Common myeloid progenitor, CD34-positive (primary cell): Measurements from ENCODE around the gene MEGF11.

Experiments
- CTCF ChIA-PET: fragments of 350-600 bp; sonication (Branson Sonifier 250); formaldehyde crosslinking; loops from one replicate; lab custom pipeline; 2021; ENCODE audit warnings: antibody characterized with exemption; lab: Charles Lee
- POLR2A ChIA-PET: fragments of 350-600 bp; sonication (Branson Sonifier 250); formaldehyde crosslinking; loops from one replicate; lab custom pipeline; 2021; ENCODE audit warnings: antibody characterized with exemption; lab: Charles Lee
- DNase-seq, 3 donors: peaks; one replicate each; pipeline versions ENCODE4 v3.0.0 to v3.0.0-alpha.2; 2013
- H3K27ac ChIP-seq, 2 experiments: 1 replicate in 1 of 2; 2 replicates in 1 of 2; pipeline ENCODE4 v1.7.0; 2013; ENCODE audit warnings: inconsistent platforms in 2 of 2, low read length in 2 of 2, mild to moderate bottlenecking in 2 of 2, low read depth in 1 of 2, moderate library complexity in 1 of 2; ENCODE audit not compliant: severe bottlenecking in 2 of 2, insufficient read depth in 1 of 2, poor library complexity in 1 of 2
- H3K27me3 ChIP-seq, 5 experiments: replicated peaks in 2 of 5; 1 replicate in 3 of 5; 2 replicates in 2 of 5; pipeline versions ENCODE4 v1.6.1 to v1.7.0; 2013; ENCODE audit warnings: low read length in 4 of 5, mild to moderate bottlenecking in 2 of 5, moderate library complexity in 2 of 5, inconsistent platforms in 1 of 5; ENCODE audit not compliant: insufficient read depth in 5 of 5, control insufficient read depth in 4 of 5
- H3K36me3 ChIP-seq, 4 experiments: 1 replicate in 2 of 4; 2 replicates in 2 of 4; pipeline versions ENCODE4 v1.6.1 to v1.7.0; 2013; ENCODE audit warnings: low read length in 3 of 4, control low read depth in 1 of 4, mild to moderate bottlenecking in 1 of 4; ENCODE audit not compliant: control insufficient read depth in 4 of 4, insufficient read depth in 4 of 4
- H3K4me1 ChIP-seq, 4 experiments: 1 replicate in 3 of 4; 2 replicates in 1 of 4; pipeline versions ENCODE4 v1.6.1 to v1.7.1; 2013; ENCODE audit warnings: low read length in 3 of 4, mild to moderate bottlenecking in 3 of 4, control low read depth in 1 of 4, inconsistent platforms in 1 of 4, moderate library complexity in 1 of 4; ENCODE audit not compliant: control insufficient read depth in 4 of 4, insufficient read depth in 4 of 4; ENCODE audit errors: control extremely low read depth in 1 of 4
- H3K4me3 ChIP-seq, 7 experiments: 1 replicate in 4 of 7; 2 replicates in 3 of 7; pipeline versions ENCODE4 v1.5.1 to v1.7.0; 2013; ENCODE audit warnings: mild to moderate bottlenecking in 7 of 7, low read length in 6 of 7, moderate library complexity in 6 of 7, inconsistent platforms in 2 of 7, low read depth in 2 of 7, control low read depth in 1 of 7; ENCODE audit not compliant: insufficient read depth in 4 of 7, control insufficient read depth in 1 of 7; ENCODE audit errors: extremely low read depth in 1 of 7
- H3K9me3 ChIP-seq, 5 experiments: 1 replicate in 4 of 5; 2 replicates in 1 of 5; pipeline versions ENCODE4 v1.6.1 to v1.7.1; 2013; ENCODE audit warnings: low read length in 4 of 5, mild to moderate bottlenecking in 2 of 5, inconsistent platforms in 1 of 5, low read depth in 1 of 5, moderate library complexity in 1 of 5; ENCODE audit not compliant: control insufficient read depth in 4 of 5, insufficient read depth in 2 of 5; ENCODE audit errors: control extremely low read depth in 1 of 5
- WGBS: methylation state at CpG from one replicate; pipeline ENCODE4 v1.1.5; 2013; ENCODE audit not compliant: insufficient coverage; 5-methylcytosine and 5-hydroxymethylcytosine counted together

Gene MEGF11

GRCh38 chr15:66123799-66124198 is 129.8 kb downstream of the MEGF11 start:
- 100% methylated on average over 6 of the region's 8 CpGs for WGBS
- POLR2A ChIA-PET: no interaction called here

DNA sequence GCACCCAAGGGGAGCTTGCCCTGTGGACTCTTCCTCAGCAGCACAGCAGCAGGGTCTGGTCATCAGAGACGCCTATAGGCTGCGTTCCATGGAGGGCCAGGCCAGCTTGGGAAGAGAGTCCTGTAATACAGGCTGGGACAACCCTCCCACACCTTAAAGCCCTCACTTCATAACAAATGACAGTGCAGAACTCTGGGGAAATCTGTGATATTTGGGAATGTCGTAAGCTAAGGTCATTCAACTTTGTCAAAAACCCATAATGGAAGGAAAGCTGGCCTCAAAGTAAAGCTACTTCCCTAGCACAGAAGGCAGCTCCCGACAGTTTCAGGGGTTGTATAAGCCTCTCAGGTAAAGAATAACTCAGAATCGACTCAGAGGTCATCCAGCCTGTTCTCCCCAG is 133.1 kb downstream of the MEGF11 start:
- WGBS: 81% methylated on average over 3 of the region's 5 CpGs
- Histone ChIP-seq H3K27me3 (peaks cover 0 to 19% (median 0%) of the 10 kb centered on the region in 5 experiments), H3K27ac (no peak overlapping the region), H3K36me3 (no peaks in the 10 kb centered on the region), H3K9me3 (no peaks in the 10 kb centered on the region), H3K4me3 (no peak overlapping the region), H3K4me1 (no peaks in the 10 kb centered on the region)
- ChIA-PET CTCF (no interaction called here), POLR2A (no interaction called here)
- DNase-seq: no peak

More at GRCh38 chr15:66123799-66124198, 129.8 kb downstream of the MEGF11 start:
- no peak overlapping the region for H3K4me3 ChIP-seq
- peaks cover 0 to 2% (median 0%) of the 10 kb centered on the region in 4 experiments for H3K4me1 ChIP-seq
- H3K27ac ChIP-seq: no peak overlapping the region
- no peak for DNase-seq
- peaks cover 0 to 13% (median 4%) of the 10 kb centered on the region in 5 experiments for H3K27me3 ChIP-seq
- CTCF ChIA-PET: no interaction called here
- H3K36me3 ChIP-seq: no peaks in the 10 kb centered on the region
- no peaks in the 10 kb centered on the region for H3K9me3 ChIP-seq

DNA sequence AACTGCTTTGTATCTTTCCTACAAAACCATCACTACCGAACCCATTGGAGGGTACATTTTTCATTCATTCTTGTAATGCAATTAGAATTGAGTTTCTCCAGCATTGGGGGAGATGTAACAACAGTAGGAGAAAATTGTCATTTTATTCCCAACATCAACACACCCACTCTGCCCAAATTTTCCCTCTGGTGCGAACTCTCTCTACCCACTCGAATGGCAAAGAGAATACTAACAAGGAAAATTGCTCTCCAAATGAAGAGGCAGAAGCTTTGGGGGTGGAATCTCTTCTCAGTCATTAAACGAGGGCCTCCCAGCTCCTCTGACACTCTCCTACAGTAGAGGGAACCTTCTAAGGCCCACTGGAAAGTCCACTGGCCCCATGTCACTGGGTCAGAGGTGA is 135.7 kb downstream of the MEGF11 start:
- no peaks in the 10 kb centered on the region for H3K9me3 ChIP-seq
- H3K27me3 ChIP-seq: peaks cover 0 to 19% (median 13%) of the 10 kb centered on the region in 5 experiments
- CTCF ChIA-PET: no interaction called here
- no peak for DNase-seq
- H3K4me3 ChIP-seq: no peak overlapping the region
- no peaks in the 10 kb centered on the region for H3K4me1 ChIP-seq
- POLR2A ChIA-PET: no interaction called here
- H3K27ac ChIP-seq: no peak overlapping the region
- H3K36me3 ChIP-seq: no peaks in the 10 kb centered on the region
- WGBS: 83% methylated on average over 1 of the region's 4 CpGs

DNA sequence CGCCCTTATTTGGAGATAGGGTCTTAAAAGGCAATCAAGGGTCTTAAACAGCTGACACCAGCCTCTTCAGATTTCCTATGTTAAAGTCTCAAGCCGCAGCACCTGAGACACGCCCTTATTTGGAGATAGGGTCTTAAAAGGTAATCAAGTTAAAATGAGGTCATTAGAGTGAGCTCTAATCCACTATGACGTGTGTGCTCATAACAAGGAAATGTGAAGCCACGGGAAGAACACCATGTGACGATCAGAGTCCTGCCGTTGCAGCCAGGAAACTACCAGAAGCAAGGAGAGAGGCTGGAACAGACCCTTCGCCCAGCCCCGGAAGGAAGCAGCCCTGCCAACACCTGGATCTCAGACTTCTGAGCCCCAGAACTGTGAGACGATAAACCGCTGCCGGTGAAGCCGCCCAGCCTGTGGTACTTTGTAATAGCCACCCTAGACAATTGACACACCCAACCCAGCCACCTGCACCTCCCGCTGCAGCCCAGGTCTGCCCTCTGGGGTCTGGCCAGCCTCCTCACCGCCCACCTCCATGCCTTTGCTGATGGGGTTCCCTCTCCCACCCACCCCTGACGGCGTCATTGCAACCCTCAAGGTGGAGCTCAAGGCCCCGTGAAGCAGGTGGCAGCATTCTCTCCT is 137.9 kb downstream of the MEGF11 start:
- peak; percentile 2 to 46 (median 44) for DNase-seq
- WGBS: 47% methylated on average over 13 of the region's 18 CpGs
- Histone ChIP-seq H3K9me3 (peaks cover 0 to 1% (median 0%) of the 10 kb centered on the region in 5 experiments), H3K4me3 (no peak overlapping the region), H3K36me3 (no peaks in the 10 kb centered on the region), H3K27ac (no peak overlapping the region), H3K27me3 (peaks cover 0 to 23% (median 16%) of the 10 kb centered on the region in 5 experiments), H3K4me1 (no peaks in the 10 kb centered on the region)
- ChIA-PET POLR2A (no interaction called here), CTCF (no interaction called here)

DNA sequence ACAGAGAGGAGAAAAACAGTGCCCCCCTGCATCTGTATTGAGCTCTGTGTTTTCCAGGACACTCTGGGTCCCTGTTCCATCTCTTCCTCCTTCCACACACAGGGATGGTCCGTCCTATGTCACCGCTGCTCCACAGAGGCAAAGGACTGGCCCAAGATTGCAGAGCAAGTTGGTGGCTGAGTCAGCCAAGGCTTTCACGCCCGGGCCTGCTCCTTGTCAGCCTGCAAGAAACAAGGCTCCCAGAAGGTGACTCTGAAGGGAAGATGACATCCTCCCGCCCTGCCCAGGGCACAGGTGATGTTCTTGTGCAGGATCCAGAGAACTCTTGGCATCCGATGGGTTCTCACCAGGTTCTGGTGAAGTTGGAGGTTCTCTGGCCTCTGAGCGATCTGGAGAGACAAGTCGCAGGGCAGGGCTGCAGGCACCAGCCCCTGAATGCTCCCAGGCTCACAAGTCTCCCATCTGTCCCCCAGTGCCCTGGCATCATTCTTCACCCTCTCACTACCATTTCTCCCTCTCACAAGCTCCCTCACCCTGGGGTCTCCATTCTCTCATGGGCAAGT is 138.6 kb downstream of the MEGF11 start:
- Histone ChIP-seq H3K36me3 (no peaks in the 10 kb centered on the region), H3K4me3 (no peak overlapping the region), H3K27ac (no peak overlapping the region), H3K9me3 (peaks cover 0 to 1% (median 0%) of the 10 kb centered on the region in 5 experiments), H3K4me1 (no peaks in the 10 kb centered on the region), H3K27me3 (peaks cover 0 to 23% (median 16%) of the 10 kb centered on the region in 5 experiments)
- ChIA-PET CTCF (no interaction called here), POLR2A (no interaction called here)
- WGBS: 91% methylated on average over 8 of the region's 8 CpGs
- DNase-seq: no peak

DNA sequence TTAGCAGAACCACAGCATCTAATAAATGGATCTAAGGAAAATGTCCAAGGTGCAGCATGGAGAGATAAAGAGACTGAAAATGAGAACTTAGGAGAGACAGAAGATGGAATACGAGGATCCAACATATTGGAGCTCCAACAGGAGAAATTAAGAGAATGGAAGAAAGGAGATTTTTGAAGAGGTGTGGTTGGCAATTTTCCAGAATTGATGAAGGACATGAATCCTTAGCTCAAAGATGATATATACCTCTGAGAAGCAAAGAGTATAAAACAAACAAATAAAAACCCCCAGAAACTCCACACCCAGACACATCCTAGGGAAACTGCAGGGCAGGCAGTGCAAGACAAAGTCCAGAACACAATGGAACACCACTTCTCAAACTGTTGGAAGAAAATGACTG is 141.2 kb downstream of the MEGF11 start:
- 92% methylated on average over 1 of the region's 1 CpG for WGBS
- Histone ChIP-seq H3K36me3 (no peaks in the 10 kb centered on the region), H3K27me3 (peaks cover 0 to 22% (median 17%) of the 10 kb centered on the region in 5 experiments), H3K4me1 (no peaks in the 10 kb centered on the region), H3K27ac (no peak overlapping the region), H3K9me3 (peaks cover 0 to 1% (median 0%) of the 10 kb centered on the region in 5 experiments), H3K4me3 (no peak overlapping the region)
- DNase-seq: no peak
- CTCF ChIA-PET: no interaction called here
- POLR2A ChIA-PET: no interaction called here

DNA sequence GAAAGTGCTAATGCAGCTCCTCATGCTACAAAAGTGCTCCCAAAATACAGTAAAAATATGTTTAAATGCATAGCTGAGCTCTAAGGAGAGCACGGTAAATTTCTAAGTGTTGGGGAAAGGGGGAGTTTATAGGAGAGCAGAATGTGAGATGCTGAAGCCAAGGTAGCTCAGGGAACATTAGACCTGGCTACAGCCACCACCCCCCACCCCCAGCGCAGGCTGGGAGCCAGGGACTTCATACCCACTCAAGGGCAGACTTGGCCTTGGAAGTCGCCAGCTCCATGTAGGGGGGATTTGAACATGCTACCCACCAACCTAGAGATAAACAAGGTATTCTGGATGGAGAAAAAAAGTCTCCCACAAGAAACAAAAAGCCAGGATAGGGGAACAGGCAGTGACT is 142.2 kb downstream of the MEGF11 start:
- Histone ChIP-seq H3K4me1 (no peaks in the 10 kb centered on the region), H3K9me3 (peaks cover 0 to 1% (median 0%) of the 10 kb centered on the region in 5 experiments), H3K36me3 (no peaks in the 10 kb centered on the region), H3K27me3 (peaks cover 0 to 22% (median 17%) of the 10 kb centered on the region in 5 experiments), H3K27ac (no peak overlapping the region), H3K4me3 (no peak overlapping the region)
- ChIA-PET CTCF (no interaction called here), POLR2A (no interaction called here)
- no CpG with 5 or more reads among the region's 3 CpGs for WGBS
- no peak for DNase-seq
